SK-N-MC (cell line): ENCODE data around the gene CTNND2.

Experiments used
- EZH2 ChIP-seq: fragments of 200-600 bp; sonication (generic); IDR thresholded peaks from one replicate; pipeline ENCODE4 v1.6.1; 2017; ENCODE audit warnings: antibody characterized with exemption
- POLR2AphosphoS5 ChIP-seq: IDR thresholded peaks from 2 replicates; pipeline ENCODE4 v1.6.1; 2012; ENCODE audit warnings: mild to moderate bottlenecking, low read depth, low read length, borderline replicate concordance

DNA sequence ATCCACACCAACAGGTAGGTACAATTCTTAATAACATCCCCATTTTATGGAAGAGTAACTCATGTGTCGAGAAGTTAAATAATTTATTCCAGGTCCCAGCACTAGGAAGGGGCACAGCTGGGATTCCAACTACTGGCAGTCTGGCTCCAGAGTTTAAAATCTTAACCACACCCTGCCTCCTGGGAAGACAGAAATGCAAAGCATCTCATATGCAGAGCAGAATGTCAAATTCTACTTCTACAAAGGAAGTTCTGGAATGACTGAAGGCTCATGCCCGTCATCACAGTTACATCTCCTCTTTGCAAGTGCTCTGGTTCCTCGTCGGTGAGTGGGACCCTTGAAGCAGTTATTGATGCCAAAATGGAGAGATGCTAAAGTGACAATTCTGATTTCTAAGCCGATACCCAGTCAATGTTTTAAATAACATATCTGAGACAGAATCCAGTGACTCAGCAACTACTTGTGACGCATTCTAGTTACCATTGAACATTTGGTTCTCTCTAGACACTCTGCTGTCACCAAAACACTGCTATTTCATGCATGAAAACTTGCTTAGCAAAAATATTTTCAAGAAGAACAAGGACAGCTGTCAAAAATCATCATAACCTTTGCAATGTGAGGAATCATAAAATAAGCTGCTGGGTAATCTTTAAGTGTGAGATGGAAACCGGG lies 412.7 kb downstream of the CTNND2 start:
- TF ChIP-seq EZH2 (no peak), POLR2AphosphoS5 (no peak)
